Muscle of leg (tissue), 11 donors: ENCODE measurements around the gene LTO1. TPM values are rescaled to one million over a fixed set of nuclear protein-coding genes. Genes with fewer than 3 reads are reported as not detected.

ENCODE experiments used
- DNase-seq: peaks from one replicate; pipeline ENCODE4 v3.0.0; 2013
- H3K27ac ChIP-seq: one replicate; pipeline ENCODE4 v1.5.1; 2013; ENCODE audit warnings: mild to moderate bottlenecking, low read length, control low read depth
- H3K27me3 ChIP-seq: one replicate; pipeline ENCODE4 v1.6.1; 2013; ENCODE audit warnings: low read length; ENCODE audit not compliant: control insufficient read depth, insufficient read depth
- H3K36me3 ChIP-seq: one replicate; pipeline ENCODE4 v1.6.1; 2013; ENCODE audit warnings: low read length; ENCODE audit not compliant: control insufficient read depth, insufficient read depth
- H3K4me1 ChIP-seq: one replicate; pipeline ENCODE4 v1.6.1; 2013; ENCODE audit warnings: low read length; ENCODE audit not compliant: control insufficient read depth, insufficient read depth
- H3K4me3 ChIP-seq: one replicate; pipeline ENCODE4 v1.5.1; 2013; ENCODE audit warnings: low read length, control low read depth
- H3K9me3 ChIP-seq: replicated peaks from 2 replicates; pipeline ENCODE4 v1.6.1; 2013; ENCODE audit warnings: low read depth, low read length; ENCODE audit not compliant: control insufficient read depth
- WGBS: methylation state at CpG from one replicate; pipeline ENCODE4 v1.1.5; 2013; ENCODE audit warnings: missing lambda C conversion rate; ENCODE audit not compliant: insufficient coverage; 5-methylcytosine and 5-hydroxymethylcytosine counted together
- polyA plus RNA-seq, 8 donors: library from polyadenylated mRNA; unstranded; fragments of 120-200 nt; gene quantifications; one replicate each; pipeline versions ENCODE4 v1.2.1 to v1.2.3, GENCODE V29; 2013; ENCODE audit warnings: inconsistent platforms in 1 of 8, low replicate concordance in 1 of 8; ENCODE audit not compliant: insufficient read length in 8 of 8, insufficient read depth in 1 of 8
- total RNA-seq: library from RNA; stranded (reverse); fragments of 120-200 nt; gene quantifications from one replicate; pipeline ENCODE4 v1.2.4, GENCODE V29; 2013

LTO1 gene
- total and polyA plus RNA-seq, 9 donors, result 12.2 to 22.2 (median 18.7) TPM

DNA sequence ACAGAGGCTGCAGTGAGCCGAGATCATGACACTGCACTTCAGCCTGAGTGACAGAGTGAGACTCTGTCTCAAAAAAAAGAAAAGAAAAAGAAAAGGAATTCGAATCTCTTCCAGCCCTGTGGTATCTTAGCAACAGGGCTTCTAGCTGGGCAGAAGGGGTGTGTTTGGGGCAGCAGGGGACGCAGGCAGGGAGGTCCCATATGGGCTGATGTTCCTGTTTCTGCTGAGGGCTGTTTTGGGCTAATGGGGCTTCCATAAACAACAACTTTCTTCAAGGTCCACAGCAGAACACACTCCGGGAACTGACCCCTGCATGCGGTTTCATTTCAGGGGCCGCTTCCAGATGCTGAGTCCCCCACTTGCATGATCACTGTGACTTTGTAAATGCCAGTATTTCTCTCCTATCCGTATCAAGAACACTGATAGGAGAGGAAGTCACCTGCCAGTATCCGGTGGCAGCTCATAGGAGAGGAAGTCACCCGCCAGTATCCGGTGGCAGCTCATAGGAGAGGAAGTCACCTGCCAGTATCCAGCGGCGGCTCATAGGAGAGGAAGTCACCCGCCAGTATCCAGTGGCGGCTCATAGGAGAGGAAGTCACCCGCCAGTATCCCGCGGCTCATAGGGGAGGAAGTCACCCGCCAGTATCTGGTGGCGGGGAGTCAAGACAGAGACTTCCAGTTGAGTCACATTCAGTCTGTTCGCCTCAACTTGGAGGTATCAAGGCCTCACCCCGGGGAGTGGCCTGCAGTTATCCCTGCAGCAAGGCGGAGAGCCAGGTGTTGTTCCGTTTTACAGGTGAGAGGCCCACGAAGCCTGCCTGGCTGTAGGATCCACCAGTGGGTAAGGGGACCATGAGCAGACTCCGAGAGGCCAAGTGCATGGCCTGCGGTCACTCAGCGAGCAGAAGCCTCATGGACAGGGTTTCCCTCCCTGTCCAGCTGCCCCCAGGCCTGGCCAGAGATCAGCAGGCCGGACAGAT, 37.0 kb upstream of the LTO1 start:
- H3K27me3 ChIP-seq, result peaks cover 28% of the 10 kb centered on the region
- peaks cover 4% of the 10 kb centered on the region for H3K4me1 ChIP-seq
- H3K36me3 ChIP-seq, result no peaks in the 10 kb centered on the region
- no peaks in the 10 kb centered on the region for H3K9me3 ChIP-seq
- no peak overlapping the region for H3K4me3 ChIP-seq
- 76% methylated on average over 16 of the region's 28 CpGs for WGBS
- DNase-seq, result no peak
- H3K27ac ChIP-seq, result no peak overlapping the region

DNA sequence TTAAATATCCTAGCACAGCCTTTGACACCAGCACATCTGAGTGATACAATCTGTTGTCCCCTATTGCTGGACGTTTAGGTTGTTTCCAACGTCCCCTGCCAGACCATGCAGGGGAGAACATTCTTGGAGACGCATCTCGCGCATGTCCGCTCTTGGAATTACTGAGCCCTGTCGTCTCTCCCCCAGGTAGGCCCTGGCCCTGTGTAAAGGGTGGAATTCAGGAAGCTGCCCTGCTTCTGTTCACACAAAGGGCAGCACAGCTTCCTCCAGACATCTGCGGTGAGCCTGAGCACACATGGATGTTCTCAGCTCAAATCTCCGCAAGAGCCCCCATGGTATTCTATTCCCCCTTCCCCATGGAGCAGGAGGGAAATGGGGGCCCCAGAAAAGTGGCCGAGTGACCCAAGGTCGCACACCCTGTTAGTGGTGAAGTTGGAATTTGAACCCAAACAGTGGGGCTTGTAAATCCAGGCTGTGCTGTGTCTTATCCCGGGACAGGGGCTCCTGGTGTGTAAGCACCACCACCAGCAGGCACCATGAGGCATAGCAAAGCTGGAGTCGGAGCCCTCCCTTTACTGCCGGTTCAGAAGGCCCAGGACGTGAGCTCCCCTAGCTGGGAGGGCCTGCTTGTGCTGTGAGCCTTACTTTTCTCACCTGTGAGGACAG, 33.7 kb upstream of the LTO1 start:
- WGBS, result 25% methylated on average over 6 of the region's 15 CpGs
- Histone ChIP-seq H3K4me3 (no peak overlapping the region), H3K36me3 (no peaks in the 10 kb centered on the region), H3K9me3 (no peaks in the 10 kb centered on the region), H3K27me3 (peaks cover 50% of the 10 kb centered on the region), H3K4me1 (peaks cover 6% of the 10 kb centered on the region), H3K27ac (no peak overlapping the region)
- no peak for DNase-seq

DNA sequence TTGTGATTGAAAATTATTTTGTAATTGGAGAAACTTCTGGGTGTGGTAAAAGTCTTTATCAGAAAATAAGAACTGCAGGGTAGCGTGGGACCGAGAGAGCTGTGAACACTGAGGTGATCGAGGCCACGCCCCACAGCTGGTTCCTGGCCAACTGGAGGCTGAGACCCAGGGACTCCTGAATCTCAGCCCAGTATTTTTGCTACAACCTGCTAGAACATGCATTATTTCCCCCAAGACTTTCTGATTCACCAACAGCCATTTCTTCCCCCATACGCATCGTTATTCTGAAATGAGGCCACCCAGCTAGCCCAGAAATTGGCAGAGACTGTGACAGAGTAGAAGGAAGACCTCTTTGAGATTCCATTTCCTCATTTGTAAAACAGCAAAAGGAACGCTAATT, 32.0 kb upstream of the LTO1 start:
- H3K9me3 ChIP-seq, result no peaks in the 10 kb centered on the region
- H3K27me3 ChIP-seq, result peaks cover 63% of the 10 kb centered on the region
- peaks cover 14% of the 10 kb centered on the region for H3K4me1 ChIP-seq
- peak; percentile 53 for DNase-seq
- no peak overlapping the region for H3K4me3 ChIP-seq
- 13% methylated on average over 4 of the region's 7 CpGs for WGBS
- no peaks in the 10 kb centered on the region for H3K36me3 ChIP-seq
- H3K27ac ChIP-seq, result no peak overlapping the region

DNA sequence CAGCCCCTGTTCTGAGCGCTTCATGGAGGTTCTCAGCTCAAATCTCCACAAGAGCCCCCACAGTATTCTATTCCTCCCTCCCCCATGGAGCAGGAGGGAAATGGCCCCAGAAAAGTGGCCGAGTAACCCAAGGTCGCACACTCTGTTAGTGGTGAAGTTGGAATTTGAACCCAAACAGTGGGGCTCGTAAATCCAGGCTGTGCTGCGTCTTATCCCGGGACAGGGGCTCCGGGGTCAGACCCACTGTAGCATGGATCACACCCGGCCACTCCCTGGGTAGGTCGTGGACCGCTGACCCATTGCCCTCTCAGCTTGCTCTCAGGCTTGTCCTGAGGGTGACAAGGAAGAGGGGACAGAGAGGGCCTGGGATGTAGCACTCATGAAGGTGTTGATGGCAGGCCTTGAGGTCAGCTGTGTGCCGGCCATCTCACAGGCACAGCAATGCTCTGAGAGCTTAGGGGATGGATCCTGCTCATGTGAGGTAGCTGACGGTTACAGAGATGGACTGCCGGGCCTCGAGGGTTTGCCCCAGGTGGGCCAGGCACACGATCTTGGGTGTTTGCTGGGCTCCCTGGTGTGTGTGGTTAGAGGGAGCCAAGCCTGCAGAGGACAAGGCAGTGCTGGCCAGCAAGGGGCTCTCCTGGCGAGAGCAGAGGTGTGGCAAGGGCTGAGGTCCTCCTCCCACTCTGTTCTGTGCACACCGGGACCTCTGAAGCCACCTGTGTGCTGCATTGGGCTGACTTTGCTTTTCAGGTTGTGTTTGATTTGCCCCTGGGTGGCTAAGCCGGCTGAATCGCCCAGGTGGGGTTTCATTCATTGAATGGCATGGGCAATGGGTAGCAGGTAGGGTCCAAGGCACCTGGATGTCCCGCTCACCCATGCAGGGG, 31.0 kb upstream of the LTO1 start:
- Histone ChIP-seq H3K27me3 (peaks cover 73% of the 10 kb centered on the region), H3K36me3 (no peaks in the 10 kb centered on the region), H3K4me1 (peaks cover 17% of the 10 kb centered on the region), H3K27ac (no peak overlapping the region), H3K4me3 (no peak overlapping the region), H3K9me3 (no peaks in the 10 kb centered on the region)
- WGBS, result 51% methylated on average over 17 of the region's 20 CpGs
- no peak for DNase-seq

DNA sequence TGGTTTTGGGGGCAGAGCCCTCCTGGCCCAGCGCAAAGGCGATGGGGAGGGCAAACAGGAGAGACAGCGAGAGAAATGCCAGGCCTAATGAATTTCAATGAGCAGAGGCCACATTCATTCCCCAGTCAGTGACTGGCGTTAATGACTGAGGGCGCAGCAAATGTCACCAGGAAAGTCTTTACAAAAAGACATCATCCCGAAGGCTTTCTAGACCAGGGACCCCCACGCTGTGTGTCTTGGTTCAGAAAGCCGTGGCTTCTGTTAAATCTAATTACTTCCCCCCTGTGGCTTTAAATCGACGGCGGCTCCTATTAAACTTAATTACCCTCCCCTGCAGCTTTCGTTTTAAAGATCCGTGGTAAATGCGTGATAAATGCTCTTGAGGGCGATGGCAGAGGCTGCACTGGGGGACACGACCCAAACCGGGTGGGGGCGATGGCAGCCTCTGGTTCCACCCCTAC, 30.2 kb upstream of the LTO1 start:
- Histone ChIP-seq H3K4me1 (peaks cover 23% of the 10 kb centered on the region), H3K9me3 (no peaks in the 10 kb centered on the region), H3K4me3 (no peak overlapping the region), H3K36me3 (no peaks in the 10 kb centered on the region), H3K27ac (no peak overlapping the region), H3K27me3 (peaks cover 80% of the 10 kb centered on the region)
- no peak for DNase-seq
- WGBS, result 28% methylated on average over 9 of the region's 18 CpGs

DNA sequence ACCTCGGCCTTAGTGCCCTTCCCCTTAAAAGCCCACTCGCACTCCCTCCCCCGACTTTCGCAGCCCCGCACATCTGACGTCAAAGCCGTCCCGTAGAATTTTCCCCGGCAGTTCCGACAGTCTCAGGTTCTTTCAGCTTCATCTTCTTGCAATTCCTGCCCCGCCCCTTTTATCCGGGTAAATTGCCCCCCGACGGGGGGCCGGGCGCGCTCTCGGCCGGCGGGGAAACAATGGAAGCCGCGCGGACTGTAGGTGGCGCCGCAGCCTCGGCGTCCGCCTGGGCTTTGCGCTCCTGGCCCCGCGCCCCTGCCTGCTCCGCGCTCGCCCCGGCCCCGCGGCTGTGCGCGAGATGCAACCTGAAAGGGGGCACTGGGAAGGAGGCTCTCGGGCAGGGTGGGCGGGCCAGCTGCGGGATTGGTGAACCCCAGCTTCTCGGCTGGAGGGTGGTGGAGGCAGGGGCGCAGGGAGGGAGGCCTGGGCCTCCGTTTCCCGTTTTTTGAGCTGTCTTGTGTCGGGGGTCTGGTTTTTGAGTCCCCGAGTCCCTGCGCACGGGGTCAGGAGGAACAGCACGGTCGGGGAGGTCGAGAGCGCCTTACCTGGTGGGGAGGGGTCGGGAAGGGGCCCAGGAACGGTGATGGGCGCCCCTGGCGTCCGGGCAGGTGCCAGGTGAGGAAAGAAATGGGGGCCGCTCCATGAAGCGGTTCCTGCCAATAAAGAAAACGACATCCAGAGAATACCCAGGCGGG, 29.5 kb upstream of the LTO1 start:
- WGBS, result 3% methylated on average over 53 of the region's 63 CpGs
- H3K9me3 ChIP-seq, result no peaks in the 10 kb centered on the region
- DNase-seq, result peak; percentile 70
- no peaks in the 10 kb centered on the region for H3K36me3 ChIP-seq
- no peak overlapping the region for H3K27ac ChIP-seq
- no peak overlapping the region for H3K4me3 ChIP-seq
- peaks cover 80% of the 10 kb centered on the region for H3K27me3 ChIP-seq
- H3K4me1 ChIP-seq, result peaks cover 25% of the 10 kb centered on the region

- Histone ChIP-seq H3K27me3 (peaks cover 79% of the 10 kb centered on the region), H3K36me3 (no peaks in the 10 kb centered on the region), H3K4me3 (no peak within 1 kb of the TSS), H3K9me3 (no peaks in the 10 kb centered on the region), H3K4me1 (peaks cover 27% of the 10 kb centered on the region), H3K27ac (no peak within 1 kb of the TSS)
- WGBS, result under 1% methylated on average over 53 of the region's 67 CpGs
- DNase-seq, result peak; percentile 56
Measured at GRCh38 chr11:69703768-69704507, 28.8 kb upstream of the LTO1 start, which contains the start of gene FGF19. TSS of gene FGF19 (minus strand) at chr11:69704022. CDS start at chr11:69703876, 146 bp downstream.

- no peak overlapping the region for H3K27ac ChIP-seq
- no peaks in the 10 kb centered on the region for H3K9me3 ChIP-seq
- 1% methylated on average over 33 of the region's 34 CpGs for WGBS
- H3K4me1 ChIP-seq, result peaks cover 29% of the 10 kb centered on the region
- H3K4me3 ChIP-seq, result no peak overlapping the region
- no peak for DNase-seq
- no peaks in the 10 kb centered on the region for H3K36me3 ChIP-seq
- peaks cover 79% of the 10 kb centered on the region for H3K27me3 ChIP-seq
Measured at GRCh38 chr11:69703453-69703767, 28.3 kb upstream of the LTO1 start.
